ENCODE measurements around the gene PDZRN4.

DNA sequence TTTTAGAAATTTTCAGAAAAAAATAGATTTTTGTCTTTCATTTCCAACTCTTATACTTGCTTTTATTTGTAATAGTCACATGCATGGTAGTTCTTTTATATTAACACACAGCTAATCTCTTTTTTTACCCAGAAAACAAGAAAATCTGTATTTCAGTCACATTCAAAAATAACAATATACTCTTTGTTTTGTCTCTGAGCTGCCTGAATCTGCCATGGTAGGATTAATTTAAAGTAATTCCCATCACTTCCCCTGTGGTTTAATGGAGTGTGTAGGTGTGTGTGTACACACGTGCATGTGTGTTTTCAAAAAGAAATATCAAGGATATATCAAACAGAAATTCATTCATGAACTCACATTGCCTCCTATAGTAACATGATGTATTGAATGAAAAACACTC is 42.6 kb downstream of the PDZRN4 start:
- TF ChIP-seq, protein P1, sequence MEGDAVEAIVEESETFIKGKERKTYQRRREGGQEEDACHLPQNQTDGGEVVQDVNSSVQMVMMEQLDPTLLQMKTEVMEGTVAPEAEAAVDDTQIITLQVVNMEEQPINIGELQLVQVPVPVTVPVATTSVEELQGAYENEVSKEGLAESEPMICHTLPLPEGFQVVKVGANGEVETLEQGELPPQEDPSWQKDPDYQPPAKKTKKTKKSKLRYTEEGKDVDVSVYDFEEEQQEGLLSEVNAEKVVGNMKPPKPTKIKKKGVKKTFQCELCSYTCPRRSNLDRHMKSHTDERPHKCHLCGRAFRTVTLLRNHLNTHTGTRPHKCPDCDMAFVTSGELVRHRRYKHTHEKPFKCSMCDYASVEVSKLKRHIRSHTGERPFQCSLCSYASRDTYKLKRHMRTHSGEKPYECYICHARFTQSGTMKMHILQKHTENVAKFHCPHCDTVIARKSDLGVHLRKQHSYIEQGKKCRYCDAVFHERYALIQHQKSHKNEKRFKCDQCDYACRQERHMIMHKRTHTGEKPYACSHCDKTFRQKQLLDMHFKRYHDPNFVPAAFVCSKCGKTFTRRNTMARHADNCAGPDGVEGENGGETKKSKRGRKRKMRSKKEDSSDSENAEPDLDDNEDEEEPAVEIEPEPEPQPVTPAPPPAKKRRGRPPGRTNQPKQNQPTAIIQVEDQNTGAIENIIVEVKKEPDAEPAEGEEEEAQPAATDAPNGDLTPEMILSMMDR (conservative IDR thresholded peaks at IDR 0.05; ENCODE audit: low read depth, low read length): no peak
- no peak for TF ChIP-seq EZH2 (IDR thresholded peaks at IDR 0.05; ENCODE audit: borderline replicate concordance, low read depth, low read length, poor library complexity, severe bottlenecking)
